Measurements from ENCODE around the gene CRADD.
"Not testable (repeated sequence)": the region's sequence is repeated elsewhere in the genome, so short reads cannot be mapped to it uniquely, and the experiment has no call there.

CRADD gene

DNA sequence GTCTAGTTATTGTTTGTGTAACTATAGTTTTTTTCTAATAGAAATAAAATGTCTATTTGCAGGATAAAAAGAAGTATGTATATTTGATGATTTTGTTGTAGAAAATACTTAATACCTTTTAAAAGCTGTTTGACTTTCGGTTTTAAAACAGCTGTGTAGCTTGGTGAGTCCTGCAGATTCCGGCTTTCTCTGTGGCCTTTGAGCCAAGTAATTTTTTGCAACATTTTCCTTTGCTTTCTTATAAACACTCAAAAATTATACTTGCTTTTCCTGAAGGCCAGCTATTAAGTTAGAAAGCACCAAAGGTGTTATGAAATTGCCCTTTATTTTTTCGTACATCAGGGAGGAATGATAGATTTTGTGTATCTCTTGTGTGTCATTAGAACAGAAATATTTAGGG, 63.6 kb downstream of the CRADD start:
- DNase-seq = no peak

DNA sequence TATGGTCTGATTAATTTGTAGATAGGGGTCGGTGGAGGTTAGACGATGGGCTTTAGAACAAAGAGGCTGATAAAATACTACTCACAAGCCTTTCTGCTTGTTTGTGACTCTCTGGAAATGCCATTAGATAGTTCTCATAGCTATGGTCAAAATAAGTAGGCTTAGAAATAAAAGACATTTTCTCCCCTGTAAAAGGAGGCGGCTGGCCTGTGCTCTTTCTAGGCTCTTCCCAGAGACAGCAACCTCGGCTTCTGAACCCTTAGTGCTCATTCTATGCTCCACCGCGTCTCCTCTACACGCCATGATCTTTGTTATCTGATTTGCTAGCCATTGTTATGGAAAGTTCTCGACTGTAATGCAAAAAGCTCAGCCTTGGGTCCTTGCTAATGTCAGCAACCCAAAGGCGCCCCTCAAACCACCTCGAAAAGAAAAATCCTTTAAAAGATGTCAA, 64.5 kb downstream of the CRADD start:
- DNase-seq = no peak

DNA sequence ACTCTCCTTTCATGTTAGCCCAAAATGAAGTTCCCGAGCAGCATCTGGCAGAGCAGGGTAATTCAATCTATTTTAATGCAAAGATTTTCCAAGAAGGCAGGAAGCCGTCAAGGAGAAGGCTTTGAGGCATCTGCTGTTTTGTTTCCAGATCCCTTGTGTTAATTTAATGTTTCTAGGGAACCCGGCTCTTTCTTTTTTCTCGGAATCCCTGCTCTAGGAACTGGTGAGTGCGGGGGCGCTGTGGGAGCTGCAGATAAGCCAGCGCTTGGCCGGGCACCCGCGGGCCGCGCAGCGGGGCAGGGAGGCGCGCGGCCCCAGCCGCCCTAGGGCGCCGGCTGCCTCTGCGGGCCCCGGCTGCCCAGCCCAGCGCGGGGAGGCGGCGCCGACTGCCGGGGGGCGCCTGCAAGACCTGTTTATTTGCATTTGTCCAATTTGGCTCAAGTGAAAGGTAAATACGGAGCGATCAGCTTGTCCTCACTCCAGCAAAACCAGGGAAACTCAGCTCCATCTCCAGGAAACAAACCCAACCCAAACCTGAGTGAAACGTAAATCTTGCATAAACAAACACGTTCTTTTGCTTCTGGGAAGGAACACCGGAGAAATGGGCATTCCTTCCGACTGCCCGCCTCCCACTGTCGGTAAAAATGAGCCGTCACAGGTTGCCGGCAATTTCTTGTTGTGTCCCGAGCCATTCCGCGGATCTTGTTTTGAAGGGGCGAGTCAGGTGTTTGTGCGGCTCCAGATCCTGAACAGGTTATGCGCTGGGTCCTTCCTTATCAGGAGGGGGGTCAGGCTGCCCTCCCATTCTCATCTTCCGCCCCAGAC, 65.1 kb downstream of the CRADD start:
- DNase-seq = peak; percentile 59

DNA sequence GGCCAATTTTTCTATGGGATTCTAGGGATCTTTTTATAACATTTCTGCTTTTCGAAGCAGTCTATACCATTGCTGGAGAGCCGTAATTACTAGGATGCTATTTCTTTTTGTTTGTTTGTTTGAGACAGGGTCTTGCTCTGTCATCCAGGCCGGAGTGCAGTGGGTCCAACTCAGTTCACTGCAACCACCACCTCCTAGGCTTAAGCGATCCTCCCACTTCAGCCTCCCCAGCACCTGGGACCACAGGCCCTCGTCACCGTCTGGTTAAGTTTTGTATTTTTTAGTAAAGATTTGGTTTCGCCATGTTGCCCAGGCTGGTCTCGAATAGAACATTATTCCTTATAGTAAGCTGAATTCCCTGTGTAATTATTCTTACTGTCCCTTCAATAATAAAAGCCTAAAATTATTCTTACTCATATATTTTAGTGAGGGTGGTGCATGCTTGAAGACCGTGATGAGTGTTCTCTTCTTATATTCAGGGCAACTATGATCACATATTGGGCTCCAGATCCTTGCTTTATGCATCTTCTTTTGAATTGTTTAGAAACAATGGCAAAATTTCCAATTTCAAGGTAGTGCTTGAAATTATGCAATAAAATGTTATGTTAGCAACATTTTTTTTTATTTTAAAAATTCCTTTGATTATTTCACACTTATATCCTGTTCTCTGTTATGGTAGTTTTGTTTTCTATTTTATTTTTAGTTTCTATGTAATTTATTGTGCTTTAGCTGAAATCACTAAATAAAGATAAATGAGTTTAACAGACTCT, 66.2 kb downstream of the CRADD start:
- DNase-seq = no peak

DNA sequence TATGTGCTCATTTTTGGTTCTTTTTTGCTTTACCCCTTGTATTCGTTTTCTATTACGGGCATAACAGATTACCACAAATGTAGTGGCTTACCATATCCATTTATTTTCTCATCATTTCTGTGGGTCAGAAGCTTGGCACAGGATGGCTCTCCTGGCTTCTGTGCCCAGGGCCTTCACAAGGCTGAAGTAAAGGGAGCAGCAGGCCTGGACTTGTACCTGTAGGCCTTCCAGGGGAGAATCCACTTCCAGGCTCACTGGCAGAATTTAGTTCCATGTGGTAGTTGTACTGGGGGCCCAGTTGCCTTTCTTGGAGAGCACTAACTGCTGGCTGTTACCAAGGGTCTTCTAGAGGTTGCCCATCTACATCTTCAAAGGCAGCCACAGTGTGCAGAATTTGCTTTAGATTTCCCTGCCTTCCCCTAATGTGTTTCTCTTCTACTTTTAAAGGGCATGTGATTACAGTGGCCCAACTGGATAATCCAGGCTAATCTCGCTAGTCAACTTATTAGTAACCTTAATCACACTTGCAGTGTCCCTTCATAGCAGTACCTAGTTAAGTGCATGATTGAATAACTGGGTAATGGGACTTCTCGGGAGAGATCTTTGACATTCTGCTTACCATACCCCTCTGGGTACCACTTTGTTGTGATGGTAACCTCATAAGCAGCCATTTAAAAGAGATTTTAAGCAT, 67.0 kb downstream of the CRADD start:
- no peak for DNase-seq

DNA sequence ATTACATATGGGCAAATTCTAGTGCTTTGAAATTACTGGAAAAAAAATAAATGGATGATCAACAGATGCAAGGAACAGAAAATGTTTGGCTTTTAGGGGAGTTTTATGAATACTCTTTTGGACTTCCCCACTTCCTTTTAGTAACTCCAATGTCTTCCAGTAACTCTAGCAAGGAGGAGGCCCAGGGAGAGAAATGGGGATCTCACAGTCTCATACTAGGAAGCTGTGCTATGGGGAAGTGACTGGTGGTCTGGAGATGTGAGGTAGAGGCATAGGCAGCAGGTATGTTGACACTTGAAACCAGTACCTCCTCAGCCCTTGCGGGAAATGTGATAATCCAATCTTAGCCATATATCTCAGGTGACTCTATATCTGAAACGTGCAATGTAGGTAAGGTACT, 68.1 kb downstream of the CRADD start:
- DNase-seq = no peak

DNA sequence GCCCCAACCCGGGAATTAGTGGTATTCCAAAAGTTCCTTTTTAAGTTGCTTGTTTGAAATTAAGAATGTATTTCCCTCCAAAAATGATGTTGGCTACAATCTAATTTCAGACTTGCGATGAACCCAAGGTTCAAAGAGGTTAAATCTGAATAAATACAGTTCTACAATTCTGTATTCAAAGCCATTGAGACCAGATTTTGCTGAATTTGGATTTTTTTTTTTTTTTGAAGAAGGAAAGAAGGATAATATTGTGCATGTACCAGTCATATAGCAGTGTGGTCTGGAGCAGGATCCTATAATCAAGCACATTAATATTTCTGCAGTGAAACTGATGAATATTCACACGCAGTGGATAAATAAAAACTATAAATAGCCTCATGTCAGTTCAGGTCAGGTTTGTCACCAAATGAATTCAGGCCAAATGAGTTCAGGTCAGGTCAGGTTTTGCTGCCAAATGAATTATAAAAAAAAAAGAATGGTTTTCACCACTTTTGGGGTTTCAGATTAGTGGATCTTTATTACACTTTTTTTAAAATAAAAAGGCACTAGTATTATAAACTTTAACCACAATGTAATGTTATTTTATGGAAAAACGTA, 69.5 kb downstream of the CRADD start:
- no peak for DNase-seq

DNA sequence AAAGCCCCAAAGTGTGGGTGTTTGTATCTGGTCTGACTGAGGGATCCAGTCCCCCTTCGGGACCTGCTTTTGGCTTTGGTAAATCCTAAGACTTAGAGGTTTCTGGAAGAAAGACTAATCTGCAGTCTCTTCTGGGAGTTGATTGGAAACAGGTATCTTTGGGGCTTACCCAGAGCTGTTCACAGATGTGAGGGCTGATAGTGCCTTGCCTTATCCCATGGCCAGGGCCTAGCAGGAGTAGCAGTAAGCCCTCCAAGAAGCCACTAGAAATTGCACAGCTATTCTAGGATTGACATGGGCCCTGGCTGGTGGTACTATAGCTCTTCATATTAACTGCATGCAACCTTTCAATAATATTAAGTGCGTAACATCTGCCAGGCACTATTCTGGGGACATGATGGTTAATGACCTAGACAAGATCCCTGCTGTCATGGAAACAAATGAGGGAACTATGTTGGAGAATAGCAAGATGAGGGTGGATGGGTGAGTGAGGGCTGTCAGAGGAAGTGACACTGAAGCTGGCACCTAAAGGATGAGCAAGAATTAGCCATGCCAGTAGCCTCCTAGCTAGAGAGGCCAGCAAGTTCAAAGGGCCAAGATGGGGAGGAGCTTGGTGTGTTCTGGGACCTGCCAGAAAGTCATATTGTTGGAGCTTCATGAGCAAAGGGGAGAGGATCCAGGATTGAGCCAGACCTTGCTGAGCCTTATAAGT, 71.7 kb downstream of the CRADD start:
- DNase-seq = no peak

DNA sequence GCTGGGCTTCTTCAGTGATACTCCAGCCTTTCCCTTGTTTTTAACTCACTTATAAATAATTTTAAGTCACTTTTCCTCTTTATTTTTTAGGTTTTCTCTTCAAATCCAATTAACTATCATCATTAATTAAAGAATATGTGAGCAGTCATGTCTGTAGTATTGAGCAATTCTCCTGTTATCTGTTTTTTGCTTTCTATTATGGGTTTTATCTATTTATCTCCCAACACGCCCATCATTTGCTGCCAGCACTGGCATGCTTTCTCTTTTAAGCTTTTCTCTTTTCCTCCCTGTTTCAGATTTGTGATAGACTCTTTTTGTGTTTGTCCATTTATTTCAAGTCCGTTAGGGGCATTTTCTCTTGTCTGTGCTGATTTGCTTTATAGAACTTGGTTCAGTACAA, 72.3 kb downstream of the CRADD start:
- DNase-seq = no peak

DNA sequence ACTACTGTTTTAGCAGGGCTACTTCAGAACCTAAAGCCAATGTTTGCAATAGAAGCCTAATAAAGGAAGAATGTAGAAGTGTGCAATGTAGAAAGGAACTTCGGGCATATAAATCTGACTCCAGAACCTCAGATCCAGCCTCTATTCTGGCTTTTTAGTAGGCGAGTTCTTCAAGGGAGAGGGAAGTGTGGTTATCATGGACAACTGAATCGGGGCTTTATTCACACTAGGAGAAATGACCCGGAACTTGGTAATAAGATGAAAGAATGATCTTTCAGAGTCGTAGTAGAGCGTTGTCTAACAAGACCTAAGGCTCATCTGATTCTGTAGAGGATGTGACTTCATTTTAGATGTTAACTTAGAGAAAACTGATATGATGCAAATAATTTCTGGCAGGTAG, 72.9 kb downstream of the CRADD start:
- no peak for DNase-seq

DNA sequence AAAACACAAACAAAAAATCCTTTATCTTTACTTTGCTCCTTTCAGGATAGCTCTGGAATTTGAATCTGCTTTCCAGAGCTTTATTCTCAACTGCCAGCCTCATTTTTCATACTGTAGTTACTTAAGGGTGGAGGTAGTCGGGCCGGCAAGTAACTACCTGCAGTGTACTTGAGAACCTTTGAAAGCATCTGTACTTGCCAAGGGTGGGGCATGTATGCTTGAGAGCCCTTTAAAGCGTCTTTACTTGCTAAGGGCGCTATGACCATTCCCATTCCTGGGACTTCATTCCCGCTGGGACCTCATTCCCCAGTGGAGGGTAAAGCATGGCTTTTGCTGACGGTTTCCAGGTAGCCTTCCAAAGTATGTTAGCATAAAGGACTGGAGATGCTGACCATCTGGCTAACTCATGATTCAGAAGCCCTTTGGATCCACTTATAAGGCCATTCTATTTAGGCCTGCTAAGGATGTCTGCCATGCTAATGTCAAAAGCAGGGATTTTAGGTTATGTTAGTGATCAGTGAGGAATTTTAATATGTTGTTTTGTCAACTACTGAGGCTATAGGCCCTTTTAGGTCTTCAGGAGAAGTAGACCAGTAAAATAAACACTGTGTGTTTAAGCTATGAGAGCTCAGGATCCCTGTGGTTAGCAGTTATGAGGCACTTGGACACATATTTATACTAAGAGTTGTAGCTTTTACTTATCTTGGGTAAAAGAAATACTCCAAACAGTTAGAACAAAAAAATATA, 74.9 kb downstream of the CRADD start:
- DNase-seq = no peak

DNA sequence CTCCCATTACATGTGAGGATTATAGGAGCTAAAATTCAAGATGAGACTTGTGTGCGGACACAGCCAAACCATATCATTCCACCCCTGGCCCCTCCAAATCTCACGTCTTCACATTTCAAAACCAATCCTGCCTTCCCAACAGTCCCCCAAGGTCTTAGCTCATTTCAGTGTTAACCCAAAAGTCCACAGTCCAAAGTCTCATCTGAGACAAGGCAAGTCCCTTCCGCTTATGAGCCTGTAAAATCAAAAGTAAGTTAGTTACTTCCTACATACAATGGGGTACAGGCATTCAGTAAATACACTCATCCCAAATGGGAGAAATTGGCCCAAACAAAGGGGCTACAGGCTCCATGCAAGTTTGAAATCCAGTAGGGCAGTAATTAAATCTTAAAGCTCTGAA, 76.1 kb downstream of the CRADD start:
- DNase-seq = no peak

DNA sequence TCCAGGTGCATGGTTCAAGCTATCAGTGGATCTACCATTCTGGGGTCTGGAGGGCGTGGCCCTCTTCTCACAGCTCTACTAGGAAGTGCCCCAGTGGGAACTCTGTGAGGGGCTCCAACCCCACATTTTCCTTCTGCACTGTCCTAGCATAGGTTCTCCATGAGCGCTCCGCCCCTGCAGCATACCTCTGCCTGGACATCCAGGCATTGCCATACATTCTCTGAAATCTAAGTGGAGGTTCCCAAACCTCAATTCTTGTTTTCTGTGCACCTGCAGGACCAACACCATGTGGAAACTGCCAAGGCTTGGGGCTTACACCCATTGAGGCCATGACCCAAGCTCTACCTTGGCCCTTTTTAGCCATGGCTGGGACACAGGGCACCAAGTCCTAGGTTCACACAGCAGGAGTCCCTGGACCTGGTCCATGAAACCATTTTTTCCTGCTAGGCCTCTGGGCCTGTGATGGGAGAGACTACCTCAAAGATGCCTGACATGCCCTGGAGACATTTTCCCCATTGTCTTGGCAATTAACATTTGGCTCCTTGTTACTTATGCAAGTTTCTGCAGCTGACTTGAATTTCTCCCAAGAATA, 76.8 kb downstream of the CRADD start:
- no peak for DNase-seq

DNA sequence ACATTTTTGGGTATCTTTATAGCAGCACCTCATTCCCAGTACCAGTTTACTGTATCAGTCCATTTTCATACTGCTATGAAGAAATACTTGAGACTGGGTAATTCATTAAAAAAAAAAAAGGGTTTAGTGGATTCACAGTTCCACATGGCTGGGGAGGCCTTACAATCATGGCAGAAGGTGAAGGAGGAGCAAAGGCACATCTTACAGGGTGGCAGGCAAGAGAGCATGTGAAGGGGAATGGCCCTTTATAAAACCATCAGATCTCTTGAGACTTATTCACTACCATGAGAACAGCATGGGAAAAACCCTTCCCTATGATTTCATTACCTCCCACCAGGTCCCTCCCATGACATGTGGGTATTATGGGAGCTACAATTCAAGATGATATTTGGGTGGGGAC, 77.7 kb downstream of the CRADD start:
- not testable (repeated sequence) for DNase-seq

DNA sequence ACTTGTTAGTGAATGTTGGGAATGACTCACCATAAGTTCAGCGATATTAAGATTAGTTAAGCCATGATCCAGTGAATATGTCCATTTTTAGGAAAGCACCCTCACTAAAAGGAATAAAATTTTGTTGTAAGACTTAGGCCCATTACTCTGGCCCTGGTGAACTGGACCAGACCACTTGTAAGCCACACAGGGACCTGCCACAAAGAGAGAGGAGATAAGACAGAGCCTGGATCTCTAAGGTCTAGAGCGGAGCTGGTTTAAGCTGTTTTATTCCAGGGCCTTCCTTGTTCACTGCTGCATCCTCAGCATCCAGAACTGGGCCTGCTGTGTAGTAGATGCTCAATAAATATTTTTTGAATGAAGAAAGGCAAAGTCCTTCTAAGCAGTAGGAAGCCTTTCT, 79.1 kb downstream of the CRADD start:
- no peak for DNase-seq

DNA sequence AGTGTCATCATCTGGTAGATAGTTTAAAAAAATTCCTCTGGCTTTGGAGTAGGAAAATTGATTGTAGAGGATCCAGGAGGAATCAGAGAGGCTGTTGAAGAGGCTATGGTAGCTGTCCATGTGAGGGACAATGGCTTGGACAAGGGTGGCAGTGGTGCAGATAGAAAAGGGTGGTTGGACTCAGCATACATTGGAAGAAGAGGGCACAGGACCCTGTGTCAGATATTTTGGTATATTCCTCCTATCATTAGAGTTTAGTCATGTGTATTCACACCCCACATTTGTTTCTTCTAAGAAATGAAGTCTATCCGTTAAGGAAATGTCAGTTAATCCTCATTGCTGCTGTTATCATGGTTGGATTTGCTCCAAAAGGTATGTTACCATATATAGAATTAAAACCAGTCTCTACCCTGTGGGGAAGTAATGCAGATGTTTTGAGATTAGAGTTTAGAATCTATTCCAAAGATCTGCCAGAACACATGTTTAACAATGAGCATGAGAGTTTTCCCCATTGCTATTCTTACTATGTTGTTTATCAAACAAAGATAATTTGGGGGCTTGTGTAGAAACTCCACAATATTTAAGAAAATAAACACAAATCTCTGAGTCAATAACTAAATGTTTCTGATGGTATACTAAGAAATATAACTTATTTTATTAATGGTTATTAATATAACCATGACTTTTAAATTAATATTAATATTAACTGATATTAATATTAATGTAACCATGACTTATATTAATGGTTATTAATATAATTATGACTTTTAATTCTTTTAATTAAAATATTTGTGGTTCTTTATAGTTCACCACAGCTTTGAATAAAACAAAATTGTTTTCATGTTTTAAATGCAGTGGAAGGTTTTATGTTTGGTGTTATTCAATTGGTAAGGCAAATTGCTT, 80.9 kb downstream of the CRADD start:
- no peak for DNase-seq

DNA sequence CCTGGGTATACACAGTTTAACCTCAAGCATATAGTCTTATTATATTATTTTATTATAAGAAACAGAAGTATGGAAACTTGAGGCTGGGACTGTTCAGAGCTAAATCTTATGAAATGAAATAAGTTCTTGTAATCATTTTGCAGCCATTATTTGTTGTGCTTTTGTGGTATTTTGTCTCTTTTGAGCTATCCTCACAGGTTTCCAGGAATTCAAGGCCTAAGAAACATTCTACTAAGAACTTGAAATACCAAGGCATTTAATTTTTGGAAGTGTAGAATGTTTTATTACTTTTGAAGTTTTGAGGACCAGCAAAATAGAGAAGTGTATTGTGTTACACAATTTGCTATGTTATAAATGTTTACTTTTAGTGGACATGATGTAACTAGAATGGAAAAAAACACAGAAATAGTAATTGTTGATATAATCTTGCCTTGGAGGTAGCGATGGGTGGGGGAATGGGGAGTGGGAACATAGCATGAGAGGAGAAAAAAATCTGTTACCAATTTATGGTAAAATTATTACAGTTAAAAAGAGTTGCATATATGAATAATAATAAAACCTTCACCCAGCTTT, 81.7 kb downstream of the CRADD start:
- DNase-seq = no peak

DNA sequence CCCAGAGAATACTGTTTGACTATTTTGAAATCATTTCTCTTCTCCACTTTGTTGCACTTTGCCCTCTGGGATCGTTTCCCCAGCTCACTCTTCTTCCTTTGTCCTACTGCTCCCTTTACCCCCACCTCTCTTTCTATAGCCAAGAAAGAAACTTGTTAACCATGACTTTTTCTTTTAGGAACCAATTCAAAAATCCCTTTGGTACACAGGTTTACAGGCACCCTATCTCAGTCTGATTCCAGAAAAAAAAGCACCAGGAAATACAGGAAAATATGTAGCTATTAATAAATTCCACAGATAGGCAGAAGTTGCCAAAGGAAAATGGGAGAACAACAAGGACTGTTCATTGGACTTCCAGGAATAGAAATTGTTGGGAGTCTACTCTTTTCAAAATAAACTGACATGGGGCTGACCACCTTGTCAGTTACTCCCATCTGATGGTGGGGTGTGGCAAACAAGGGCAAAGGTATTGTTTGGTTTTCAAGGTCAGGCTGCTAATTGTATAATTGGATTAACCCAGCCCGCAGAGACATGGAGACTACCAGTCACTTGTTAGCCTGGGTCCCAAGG, 82.4 kb downstream of the CRADD start:
- DNase-seq = no peak

DNA sequence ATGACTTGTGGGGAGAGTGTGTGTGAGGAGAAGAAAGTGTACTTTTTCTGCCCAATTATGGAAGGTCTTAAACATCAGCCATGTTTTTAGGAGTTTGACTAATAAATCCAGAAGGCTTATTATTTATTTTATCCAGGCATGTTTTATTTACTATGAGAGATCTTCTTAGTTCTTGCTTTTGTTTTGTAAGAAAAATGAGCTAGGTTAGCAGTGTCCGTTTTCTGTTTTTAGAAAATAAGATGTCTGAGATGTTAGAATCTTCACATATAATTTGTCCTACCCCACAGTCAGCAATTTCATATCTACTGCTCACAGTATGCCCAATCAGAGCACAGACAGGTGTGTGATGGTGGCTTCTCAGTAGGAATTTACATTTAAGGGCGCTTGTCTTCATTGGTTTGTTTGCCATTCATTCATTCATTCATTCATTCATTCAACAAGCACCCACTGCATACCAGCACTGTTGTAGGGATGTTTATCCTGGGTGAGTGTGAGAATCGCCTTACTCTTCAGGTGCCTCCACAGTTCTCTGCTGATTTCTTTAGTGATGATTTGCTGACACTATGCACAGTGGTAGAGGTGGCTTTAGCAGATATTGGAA, 83.2 kb downstream of the CRADD start:
- DNase-seq = no peak
